Measurements from ENCODE around the gene RPSA. TPM values are rescaled to one million over a fixed set of nuclear protein-coding genes. Genes with fewer than 3 reads are reported as not detected.
"Not testable (repeated sequence)": the region's sequence is repeated elsewhere in the genome, so short reads cannot be mapped to it uniquely, and the experiment has no call there.

The RPSA gene
- total RNA-seq, 4 donors from 2014 or later, result 460 to 1,003 (median 843) TPM

GRCh38 chr3:39410893-39411292, 4.4 kb downstream of the RPSA start:
- intact Hi-C loops (cut with DNase I; ENCODE audit: low total_unique reads), result no loop called here
- Histone ChIP-seq H3K27ac (no peak overlapping the region), H3K4me1 (peaks cover 6 to 46% (median 23%) of the 10 kb centered on the region in 4 donors), H3K27me3 (no peaks in the 10 kb centered on the region), H3K36me3 (peaks cover 0 to 45% (median 20%) of the 10 kb centered on the region in 4 donors), H3K4me3 (no peak overlapping the region), H3K9me3 (no peaks in the 10 kb centered on the region)
- WGBS, 2 donors (ENCODE audit: low coverage in 1 of 2), result 93 to 100% methylated on average over 2 to 7 of the region's 7 CpGs
- TF ChIP-seq, protein P1, sequence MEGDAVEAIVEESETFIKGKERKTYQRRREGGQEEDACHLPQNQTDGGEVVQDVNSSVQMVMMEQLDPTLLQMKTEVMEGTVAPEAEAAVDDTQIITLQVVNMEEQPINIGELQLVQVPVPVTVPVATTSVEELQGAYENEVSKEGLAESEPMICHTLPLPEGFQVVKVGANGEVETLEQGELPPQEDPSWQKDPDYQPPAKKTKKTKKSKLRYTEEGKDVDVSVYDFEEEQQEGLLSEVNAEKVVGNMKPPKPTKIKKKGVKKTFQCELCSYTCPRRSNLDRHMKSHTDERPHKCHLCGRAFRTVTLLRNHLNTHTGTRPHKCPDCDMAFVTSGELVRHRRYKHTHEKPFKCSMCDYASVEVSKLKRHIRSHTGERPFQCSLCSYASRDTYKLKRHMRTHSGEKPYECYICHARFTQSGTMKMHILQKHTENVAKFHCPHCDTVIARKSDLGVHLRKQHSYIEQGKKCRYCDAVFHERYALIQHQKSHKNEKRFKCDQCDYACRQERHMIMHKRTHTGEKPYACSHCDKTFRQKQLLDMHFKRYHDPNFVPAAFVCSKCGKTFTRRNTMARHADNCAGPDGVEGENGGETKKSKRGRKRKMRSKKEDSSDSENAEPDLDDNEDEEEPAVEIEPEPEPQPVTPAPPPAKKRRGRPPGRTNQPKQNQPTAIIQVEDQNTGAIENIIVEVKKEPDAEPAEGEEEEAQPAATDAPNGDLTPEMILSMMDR (IDR thresholded peaks at IDR 0.05), result no peak
- TF ChIP-seq POLR2AphosphoS5 (IDR thresholded peaks at IDR 0.05) (no peak), POLR2A (IDR thresholded peaks at IDR 0.05) (no peak), EP300 (IDR thresholded peaks at IDR 0.05; ENCODE audit: low read depth) (no peak)
- no peak for DNase-seq
- in situ Hi-C loops (cut with MboI; ENCODE audit: low pct_ligation_motif_present in 1 of 4, low pct_unique_long_range_greater_than_20kb in 1 of 4, low sequenced_read_pairs in 3 of 4), result loop anchor here in 1 of 4 donors (25.0 kb wide), 1 partner anchor 901 kb away; the partner anchor contains the start of gene EIF1B

- no peaks in the 10 kb centered on the region for H3K27me3 ChIP-seq
- H3K27ac ChIP-seq, result no peak overlapping the region
- peaks cover 5 to 37% (median 21%) of the 10 kb centered on the region in 4 donors for H3K4me1 ChIP-seq
- no peaks in the 10 kb centered on the region for H3K9me3 ChIP-seq
- in situ Hi-C loops (cut with MboI; ENCODE audit: low pct_ligation_motif_present in 1 of 4, low pct_unique_long_range_greater_than_20kb in 1 of 4, low sequenced_read_pairs in 3 of 4) (loop anchor here in 1 of 4 donors (25.0 kb wide), 1 partner anchor 900 kb away; the partner anchor contains the start of gene EIF1B), intact Hi-C loops (cut with DNase I; ENCODE audit: low total_unique reads) (no loop called here)
- peaks cover 0 to 45% (median 20%) of the 10 kb centered on the region in 4 donors for H3K36me3 ChIP-seq
- 81 to 83% methylated on average over 6 to 9 of the region's 9 CpGs for WGBS, 2 donors (ENCODE audit: low coverage in 1 of 2)
- DNase-seq, result no peak
- no peak overlapping the region for H3K4me3 ChIP-seq
- TF ChIP-seq POLR2A (IDR thresholded peaks at IDR 0.05), result no peak
- TF ChIP-seq POLR2AphosphoS5 (IDR thresholded peaks at IDR 0.05), result no peak
- TF ChIP-seq, protein P1 (IDR thresholded peaks at IDR 0.05), result no peak
- no peak for TF ChIP-seq EP300 (IDR thresholded peaks at IDR 0.05; ENCODE audit: low read depth)
Observed at GRCh38 chr3:39412668-39413260, 6.2 kb downstream of the RPSA start.

- Histone ChIP-seq H3K27me3 (no peaks in the 10 kb centered on the region), H3K4me1 (peaks cover 0 to 26% (median 11%) of the 10 kb centered on the region in 4 donors), H3K9me3 (no peaks in the 10 kb centered on the region), H3K36me3 (peaks cover 0 to 39% (median 17%) of the 10 kb centered on the region in 4 donors), H3K4me3 (no peak overlapping the region), H3K27ac (peak overlapping the region; percentile 35 to 50 (median 44))
- intact Hi-C loops (cut with DNase I; ENCODE audit: low total_unique reads) (no loop called here), in situ Hi-C loops (cut with MboI; ENCODE audit: low pct_ligation_motif_present in 1 of 4, low pct_unique_long_range_greater_than_20kb in 1 of 4, low sequenced_read_pairs in 3 of 4) (loop anchor here in 1 of 4 donors (25.0 kb wide), 1 partner anchor 898 kb away; the partner anchor contains the start of gene EIF1B)
- TF ChIP-seq EP300 (IDR thresholded peaks at IDR 0.05; ENCODE audit: low read depth), result no peak
- TF ChIP-seq POLR2AphosphoS5 (IDR thresholded peaks at IDR 0.05), result no peak
- TF ChIP-seq, protein P1 (IDR thresholded peaks at IDR 0.05), result no peak
- TF ChIP-seq POLR2A (IDR thresholded peaks at IDR 0.05), result no peak
- WGBS, 2 donors (ENCODE audit: low coverage in 1 of 2), result 67 to 83% methylated on average over 3 to 6 of the region's 6 CpGs
- DNase-seq, result no peak
Observed at GRCh38 chr3:39413691-39414420, 7.3 kb downstream of the RPSA start.

GRCh38 chr3:39414421-39414907, 7.9 kb downstream of the RPSA start:
- Histone ChIP-seq H3K36me3 (peaks cover 0 to 35% (median 15%) of the 10 kb centered on the region in 4 donors), H3K27ac (peak overlapping the region; percentile 35 to 50 (median 44)), H3K9me3 (no peaks in the 10 kb centered on the region), H3K4me1 (peaks cover 0 to 22% (median 10%) of the 10 kb centered on the region in 4 donors), H3K4me3 (no peak overlapping the region), H3K27me3 (no peaks in the 10 kb centered on the region)
- DNase-seq, result peak; percentile 57
- TF ChIP-seq POLR2A (IDR thresholded peaks at IDR 0.05) (peak; percentile 22), POLR2AphosphoS5 (IDR thresholded peaks at IDR 0.05) (no peak)
- intact Hi-C loops (cut with DNase I; ENCODE audit: low total_unique reads) (no loop called here), in situ Hi-C loops (cut with MboI; ENCODE audit: low pct_ligation_motif_present in 1 of 4, low pct_unique_long_range_greater_than_20kb in 1 of 4, low sequenced_read_pairs in 3 of 4) (loop anchor here in 1 of 4 donors (25.0 kb wide), 1 partner anchor 898 kb away; the partner anchor contains the start of gene EIF1B)
- 30 to 51% methylated on average over 2 of the region's 2 CpGs for WGBS, 2 donors (ENCODE audit: low coverage in 1 of 2)

DNA sequence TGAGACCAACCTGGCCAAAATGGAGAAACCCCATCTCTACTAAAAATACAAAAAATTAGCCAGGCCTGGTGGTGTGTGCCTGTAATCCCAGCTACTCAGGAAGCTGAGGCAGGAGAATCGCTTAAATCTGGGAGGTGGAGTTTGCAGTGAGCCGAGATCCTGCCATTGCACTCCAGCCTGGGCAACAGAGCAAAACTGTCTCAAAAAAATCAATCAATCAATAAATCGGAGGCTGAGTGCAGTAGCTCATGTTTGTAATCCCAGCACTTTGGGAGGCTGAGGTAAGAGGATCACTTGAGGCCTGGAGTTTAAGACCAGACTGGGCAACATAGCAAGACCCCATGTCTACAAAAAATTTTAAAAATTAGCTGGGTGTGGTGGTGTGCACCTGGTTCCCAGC, 8.8 kb downstream of the RPSA start:
- H3K4me1 ChIP-seq, result peaks cover 0 to 14% (median 7%) of the 10 kb centered on the region in 4 donors
- H3K36me3 ChIP-seq, result peaks cover 0 to 32% (median 12%) of the 10 kb centered on the region in 4 donors
- DNase-seq; H3K9me3 ChIP-seq; intact Hi-C loops (cut with DNase I; ENCODE audit: low total_unique reads); H3K27me3 ChIP-seq; H3K4me3 ChIP-seq: not testable (repeated sequence)
- in situ Hi-C loops (cut with MboI; ENCODE audit: low pct_ligation_motif_present in 1 of 4, low pct_unique_long_range_greater_than_20kb in 1 of 4, low sequenced_read_pairs in 3 of 4), result loop anchor here in 1 of 4 donors (25.0 kb wide), 1 partner anchor 897 kb away; the partner anchor contains the start of gene EIF1B
- 85% methylated on average over 3 of the region's 3 CpGs; no CpG with 5 or more reads in 1 of the 2 donors for WGBS, 2 donors (ENCODE audit: low coverage in 1 of 2)
- H3K27ac ChIP-seq, result peak overlapping the region in 1 of 4 donors; percentile 50

Measured in transverse colon (tissue), 4 donors.